ENCODE measurements around the gene TRIM44. TPM values are rescaled to one million over a fixed set of nuclear protein-coding genes. Genes with fewer than 3 reads are reported as not detected.

TRIM44 gene
- total and polyA plus RNA-seq, 10 of the 15 experiments (the other 5 are each of a cell fraction or from before 2014, with no cell fraction given), result 6.7 to 93.0 (median 27.6) TPM

- H3K4me3 ChIP-seq, result no peak overlapping the region
- H3K9me3 ChIP-seq (replicated peaks; ENCODE audit: control insufficient read depth, insufficient read depth, low read length), result no peaks in the 10 kb centered on the region
- no TSS peak for BruUV-seq (replicated peaks)
- no peaks in the 10 kb centered on the region for H3K79me2 ChIP-seq (ENCODE audit: control insufficient read depth, insufficient read depth, low read length)
- no peaks in the 10 kb centered on the region for H4K20me1 ChIP-seq (ENCODE audit: control insufficient read depth, insufficient read depth)
- H3K27me3 ChIP-seq (replicated peaks in 1 of 2; ENCODE audit: control insufficient read depth in 2 of 2, insufficient read depth in 2 of 2, low read length in 1 of 2), result no peaks in the 10 kb centered on the region
- H2AFZ ChIP-seq (ENCODE audit: control insufficient read depth, low read depth, low read length), result no peak overlapping the region
- ATAC-seq (no peak), DNase-seq (ENCODE audit: low read depth, low spot score) (no peak), FAIRE-seq (no peak)
- 48% methylated on average over 1 of the region's 1 CpG for WGBS (ENCODE audit: insufficient coverage, insufficient replicate concordance, low lambda C conversion rate, missing lambda C conversion rate)
- ChIA-PET POLR2A (no interaction called here), SMC1A (ENCODE audit: uncharacterized antibody, unreplicated experiment) (no interaction called here), CTCF (no interaction called here), RAD21 (ENCODE audit: unreplicated experiment) (no interaction called here)
- intact Hi-C loops (cut with micrococcal nuclease; ENCODE audit: unreplicated experiment), result no loop called here
- no peak overlapping the region for H3K27ac ChIP-seq (ENCODE audit: control insufficient read depth, insufficient read depth)
- no peaks in the 10 kb centered on the region for H3K36me3 ChIP-seq (ENCODE audit: control insufficient read depth in 2 of 2, insufficient read depth in 2 of 2, low read length in 1 of 2)
- TF ChIP-seq GABPA (IDR thresholded peaks at IDR 0.05; ENCODE audit: low read depth), result no peak
- TF ChIP-seq ASH2L (IDR thresholded peaks at IDR 0.05; ENCODE audit: borderline replicate concordance, low read depth), result no peak
- no peak for TF ChIP-seq IRF5 (IDR thresholded peaks at IDR 0.05; ENCODE audit: borderline replicate concordance)
- no peak overlapping the region for H3K4me2 ChIP-seq (ENCODE audit: control insufficient read depth, insufficient read depth)
- H3K9ac ChIP-seq (ENCODE audit: control insufficient read depth, insufficient read depth, low read length), result no peak overlapping the region
- H3K4me1 ChIP-seq (ENCODE audit: control insufficient read depth, insufficient read depth, low read length), result no peaks in the 10 kb centered on the region
- in situ Hi-C loops (cut with MboI), result no loop called here
These were observed 204.0 kb downstream of the TRIM44 start for GRCh38 chr11:35866601-35867000.

Other genes with a start within 250 kb of the TRIM44 start
- 0.28 TPM in 1 of 2 replicates, not detected in the other for gene SLC1A2, start 243.2 kb upstream of the TRIM44 start, total RNA-seq (2014; rRNA removed)
- gene SLC1A2, start 243.2 kb upstream of the TRIM44 start, total RNA-seq (2014; rRNA removed; fragmentation: Illumina TruSeq; extraction: Trizol), result 0.09 and 0.22 TPM in 2 replicates
- gene SLC1A2, start 243.2 kb upstream of the TRIM44 start, total RNA-seq (2021), result 0.08 and 0.13 TPM in 2 replicates
- 0.01 TPM in 1 of 2 replicates, not detected in the other for gene SLC1A2, start 243.2 kb upstream of the TRIM44 start, polyA plus RNA-seq (2011; rRNA removed)
- gene SLC1A2, start 243.2 kb upstream of the TRIM44 start, polyA plus RNA-seq (2014; fragmentation: Illumina TruSeq; extraction: Trizol), result 0.01 and 0.65 TPM in 2 replicates
- under 1 TPM in 1 of 2 experiments, not detected in 1; 0.24 TPM for gene SLC1A2, start 243.2 kb upstream of the TRIM44 start, polyA plus RNA-seq (2014; fragmentation: Nextera tagmentation; extraction: Ambion mirVana)
- 0.03 and 0.14 TPM in 2 replicates for gene SLC1A2, start 243.2 kb upstream of the TRIM44 start, polyA plus RNA-seq (2014; rRNA removed)
- gene SLC1A2, start 243.2 kb upstream of the TRIM44 start, polyA plus RNA-seq (2016; fragmentation: Nextera tagmentation; extraction: Ambion mirVana), result under 1 TPM; 0.29 to 0.84 TPM
- 0.05 TPM in 1 of 2 replicates, not detected in the other for gene PAMR1, start 137.2 kb upstream of the TRIM44 start, total RNA-seq (2014; rRNA removed)
- not detected in 2 replicates for gene PAMR1, start 137.2 kb upstream of the TRIM44 start, total RNA-seq (2014; rRNA removed; fragmentation: Illumina TruSeq; extraction: Trizol)
- 0.08 TPM in 1 of 2 replicates, not detected in the other for gene PAMR1, start 137.2 kb upstream of the TRIM44 start, total RNA-seq (2021)
- not detected in 2 replicates for gene PAMR1, start 137.2 kb upstream of the TRIM44 start, polyA plus RNA-seq (2011; rRNA removed)
- gene PAMR1, start 137.2 kb upstream of the TRIM44 start, polyA plus RNA-seq (2014; fragmentation: Illumina TruSeq; extraction: Trizol), result not detected in 2 replicates
- under 1 TPM in 1 of 2 experiments, not detected in 1; 0.04 TPM for gene PAMR1, start 137.2 kb upstream of the TRIM44 start, polyA plus RNA-seq (2014; fragmentation: Nextera tagmentation; extraction: Ambion mirVana)
- gene PAMR1, start 137.2 kb upstream of the TRIM44 start, polyA plus RNA-seq (2014; rRNA removed), result not detected in 2 replicates
- gene PAMR1, start 137.2 kb upstream of the TRIM44 start, polyA plus RNA-seq (2016; fragmentation: Nextera tagmentation; extraction: Ambion mirVana), result not detected
- 19.3 and 23.4 TPM in 2 replicates for gene FJX1, start 44.3 kb upstream of the TRIM44 start, total RNA-seq (2014; rRNA removed)
- gene FJX1, start 44.3 kb upstream of the TRIM44 start, total RNA-seq (2014; rRNA removed; fragmentation: Illumina TruSeq; extraction: Trizol), result 8.9 and 11.1 TPM in 2 replicates
- 25.9 and 26.1 TPM in 2 replicates for gene FJX1, start 44.3 kb upstream of the TRIM44 start, total RNA-seq (2021)
- 1.4 and 1.7 TPM in 2 replicates for gene FJX1, start 44.3 kb upstream of the TRIM44 start, polyA plus RNA-seq (2011; rRNA removed)
- 5.3 and 8.7 TPM in 2 replicates for gene FJX1, start 44.3 kb upstream of the TRIM44 start, polyA plus RNA-seq (2014; fragmentation: Illumina TruSeq; extraction: Trizol)
- 10 to 100 TPM in 1 of 2 experiments, 1 to 10 TPM in 1; 4.2 to 10.6 TPM for gene FJX1, start 44.3 kb upstream of the TRIM44 start, polyA plus RNA-seq (2014; fragmentation: Nextera tagmentation; extraction: Ambion mirVana)
- gene FJX1, start 44.3 kb upstream of the TRIM44 start, polyA plus RNA-seq (2014; rRNA removed), result 14.9 and 16.7 TPM in 2 replicates
- 1 to 10 TPM; 3.9 to 9.3 TPM for gene FJX1, start 44.3 kb upstream of the TRIM44 start, polyA plus RNA-seq (2016; fragmentation: Nextera tagmentation; extraction: Ambion mirVana)